SK-N-SH treated with all-trans-retinoic acid at 6 μM for 48 hours (cell line): Measurements from ENCODE around the gene SIPA1L2.

Experiments
- CREB5 ChIP-seq: fragments of 250-450 bp; sonication (Bioruptor Pico); IDR thresholded peaks from 2 replicates; pipeline ENCODE4 v1.5.1; 2020; ENCODE audit warnings: low read depth, mild to moderate bottlenecking, moderate library complexity
- PATZ1 ChIP-seq: fragments of 250-450 bp; sonication (Bioruptor Pico); IDR thresholded peaks from 2 replicates; pipeline ENCODE4 v1.8.0; 2020; ENCODE audit warnings: mild to moderate bottlenecking, moderate library complexity, borderline replicate concordance
- PPARA ChIP-seq: fragments of 250-450 bp; sonication (Bioruptor Pico); IDR thresholded peaks from 2 replicates; pipeline ENCODE4 v1.5.0; 2020; ENCODE audit warnings: mild to moderate bottlenecking, borderline replicate concordance
- TCF4 ChIP-seq: fragments of 250-450 bp; sonication (Bioruptor Pico); IDR thresholded peaks from 2 replicates; pipeline ENCODE4 v1.8.0; 2021; ENCODE audit warnings: mild to moderate bottlenecking, moderate library complexity, borderline replicate concordance
- ZC3H10 ChIP-seq: fragments of 250-450 bp; sonication (Bioruptor Pico); IDR thresholded peaks from 2 replicates; pipeline ENCODE4 v1.5.1; 2021; ENCODE audit warnings: mild to moderate bottlenecking, moderate library complexity

GRCh38 chr1:232596666-232597303 is 33.1 kb downstream of the SIPA1L2 start:
- TF ChIP-seq PATZ1 (CRISPR knock-in tag) (no peak), CREB5 (CRISPR knock-in tag) (no peak), TCF4 (CRISPR knock-in tag) (no peak), ZC3H10 (CRISPR knock-in tag) (no peak), PPARA (CRISPR knock-in tag) (no peak)
